ENCODE measurements around the gene SF3B1.

DNA sequence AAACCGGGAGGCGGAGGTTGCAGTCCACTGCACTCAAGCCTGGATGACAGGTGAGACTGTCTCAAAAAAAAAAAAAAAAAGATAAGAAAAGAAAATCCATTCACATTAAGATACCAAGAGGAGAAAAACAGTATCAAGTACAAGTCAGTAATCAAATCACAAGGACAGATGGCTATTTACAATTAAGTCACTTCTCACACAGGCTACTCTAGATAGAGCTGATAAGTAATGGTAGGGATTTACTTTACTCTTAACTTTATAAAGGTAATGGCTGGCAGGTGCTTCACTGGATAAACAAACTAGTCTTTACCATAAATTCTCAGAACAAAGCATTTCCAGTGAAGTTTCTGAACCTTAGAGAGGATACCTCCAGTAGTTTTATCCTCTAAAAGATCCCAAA lies 11.5 kb downstream of the SF3B1 start:
- TF ChIP-seq CTCF (IDR thresholded peaks at IDR 0.05; ENCODE audit: insufficient read depth, low read depth, low read length), result no peak
- no peak for TF ChIP-seq EZH2 (IDR thresholded peaks at IDR 0.05; ENCODE audit: insufficient read depth, low read length)

All from astrocyte (in vitro differentiated cells and primary cell).